ENCODE data around the gene ENO3.
"Not testable (repeated sequence)": the region's sequence is repeated elsewhere in the genome, so short reads cannot be mapped to it uniquely, and the experiment has no call there.

ENO3 gene

DNA sequence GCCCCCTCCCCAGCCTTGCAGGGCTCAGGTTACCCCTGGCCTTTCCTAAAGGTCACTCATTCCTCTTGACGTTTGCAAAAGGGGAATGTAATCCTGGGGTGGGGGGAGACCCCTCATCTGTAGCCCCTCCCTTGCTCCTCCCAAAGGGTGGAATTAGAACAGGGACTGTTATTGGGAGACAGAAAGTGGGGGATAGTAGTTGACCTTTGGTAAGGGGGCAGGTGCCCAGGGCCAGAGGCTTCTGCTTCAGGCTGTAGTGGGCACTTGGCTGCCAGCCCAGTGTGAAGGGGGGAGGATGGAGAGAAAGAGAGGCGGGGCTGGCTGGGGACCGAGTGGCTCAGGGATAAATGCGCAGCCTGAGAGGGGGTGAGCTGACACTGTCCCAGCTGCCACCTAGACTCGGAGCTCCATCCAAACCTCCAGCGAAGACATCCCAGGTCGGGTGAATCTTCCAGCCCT, at the start of gene ENO3:
Gene ENO3, plus strand, starts transcription at position 374 of the 459 bp plus-strand sequence. CDS start 711 bp downstream, outside the sequence.
- DNase-seq (ENCODE audit: low spot score): no peak

DNA sequence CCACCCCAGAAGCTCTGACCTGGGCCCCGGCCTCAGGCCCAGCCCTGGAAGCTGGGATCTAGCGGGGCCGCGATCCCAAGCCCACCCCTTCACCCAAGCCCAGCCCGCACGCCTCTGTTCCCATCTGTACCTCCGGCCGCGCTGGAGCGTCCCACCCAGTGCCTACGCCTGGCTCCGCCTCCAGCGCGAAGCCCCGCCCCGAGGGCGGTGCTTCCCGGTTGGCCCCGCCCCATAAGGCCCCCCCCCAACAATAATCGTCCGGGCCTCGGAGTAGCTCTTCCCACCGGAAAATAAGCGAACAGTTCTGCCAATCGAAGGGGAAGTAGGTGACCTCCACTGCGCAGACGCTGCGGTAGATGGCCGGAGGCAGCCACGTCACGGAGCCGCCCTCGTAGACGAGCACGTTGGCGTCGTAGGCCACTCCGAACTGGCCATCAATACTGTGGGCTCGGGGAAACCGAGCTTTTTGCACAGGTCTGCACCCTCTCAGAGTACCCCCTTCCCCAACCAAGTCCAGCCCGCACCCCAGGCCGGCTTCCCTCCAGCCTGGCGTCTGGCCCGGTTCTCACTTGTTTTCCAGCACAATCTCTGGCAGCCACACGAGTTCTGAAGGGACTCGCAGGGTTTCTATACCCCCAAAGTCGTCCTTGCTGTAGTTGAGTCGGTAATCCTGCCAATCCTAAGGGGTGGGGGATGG, 49.1 kb upstream of the ENO3 start:
- peak; percentile 87 for DNase-seq (ENCODE audit: low spot score)

DNA sequence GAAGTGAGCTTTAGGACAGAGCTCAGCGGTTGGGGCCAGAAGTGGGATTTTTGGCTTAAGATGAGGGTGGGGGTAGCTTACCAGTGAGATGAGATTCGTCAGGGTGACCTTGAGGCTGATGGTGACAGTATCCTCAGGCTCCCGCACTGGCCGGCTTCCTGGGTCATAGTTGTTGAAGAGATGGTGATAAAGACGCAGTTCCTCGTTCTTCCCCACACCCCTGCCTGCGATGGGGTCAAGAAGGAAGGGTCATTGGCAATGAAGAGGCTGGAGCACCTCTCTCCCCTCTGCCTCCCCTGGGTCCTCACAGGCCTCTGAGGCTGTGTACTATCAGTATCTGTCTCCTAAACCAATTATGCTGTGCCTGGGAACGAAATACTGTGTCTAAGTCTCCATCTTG, 48.4 kb upstream of the ENO3 start:
- no peak for DNase-seq (ENCODE audit: low spot score)

GRCh38 chr17:4903051-4903818, 47.7 kb upstream of the ENO3 start, which contains the start of gene CHRNE:
TSS of gene CHRNE (minus strand) at chr17:4903098. CDS start at chr17:4903063, 35 bp downstream.
- DNase-seq (ENCODE audit: low spot score): no peak

DNA sequence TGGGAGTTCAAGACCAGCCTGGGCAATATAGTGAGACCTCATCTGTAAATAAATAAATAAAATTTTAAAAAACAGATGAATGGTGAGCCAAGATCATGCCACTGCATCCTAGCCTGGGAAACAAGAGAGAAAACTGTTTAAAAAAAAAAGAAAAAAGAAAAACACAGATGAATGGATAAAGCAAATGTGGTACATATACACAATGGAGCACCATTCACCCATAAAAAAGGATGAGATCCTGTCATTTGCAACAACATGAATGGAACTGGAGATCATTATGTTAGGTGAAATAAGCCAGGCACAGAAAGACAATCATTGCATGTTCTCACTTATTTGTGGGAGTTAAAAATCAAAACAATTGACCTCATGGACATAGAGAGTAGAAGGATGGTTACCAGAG, 44.3 kb upstream of the ENO3 start:
- not testable (repeated sequence) for DNase-seq (ENCODE audit: low spot score)

DNA sequence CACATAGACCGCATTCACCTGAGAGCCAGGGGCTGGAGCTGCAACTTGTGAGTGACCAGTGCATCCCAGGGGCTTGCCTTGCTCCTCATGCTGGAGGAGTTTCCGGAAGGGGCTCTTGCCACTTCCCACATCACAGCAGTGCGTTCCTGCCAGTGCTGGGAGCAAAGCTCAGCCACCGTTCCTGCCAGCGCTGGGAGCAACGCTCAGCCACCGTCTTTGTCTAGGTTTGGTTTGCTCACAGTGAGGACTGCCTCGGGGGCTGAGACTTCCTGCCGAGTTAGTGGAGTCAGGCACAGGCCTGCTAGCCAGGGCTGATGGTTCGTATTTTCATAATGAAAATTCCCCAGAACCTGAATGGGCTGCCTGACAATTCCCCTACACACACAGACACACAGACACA, 42.6 kb upstream of the ENO3 start:
- DNase-seq (ENCODE audit: low spot score): no peak

GRCh38 chr17:4908711-4909496, 42.0 kb upstream of the ENO3 start:
- DNase-seq (ENCODE audit: low spot score): peak; percentile 91

DNA sequence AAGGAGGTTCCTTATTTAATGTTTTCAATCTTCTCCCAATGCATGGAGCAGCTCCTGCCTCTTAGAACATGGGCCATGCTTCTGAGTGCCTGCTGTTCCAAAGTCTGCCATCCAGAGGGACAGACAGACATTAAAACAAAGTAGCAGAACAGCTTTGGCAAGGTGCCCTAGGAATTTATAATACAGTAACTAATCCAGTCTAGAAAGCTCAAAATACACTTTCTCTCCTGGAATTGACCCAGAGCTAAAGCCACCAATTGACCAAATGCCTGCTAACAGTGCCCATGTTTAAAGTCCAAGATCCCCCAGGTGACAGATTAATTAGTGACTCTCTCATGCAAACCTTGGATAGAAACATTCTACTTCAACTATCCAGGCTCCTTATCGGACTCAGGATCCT, 36.9 kb upstream of the ENO3 start:
- DNase-seq (ENCODE audit: low spot score): no peak

- not testable (repeated sequence) for DNase-seq (ENCODE audit: low spot score)
These were observed 36.4 kb upstream of the ENO3 start for GRCh38 chr17:4914551-4914950.

DNA sequence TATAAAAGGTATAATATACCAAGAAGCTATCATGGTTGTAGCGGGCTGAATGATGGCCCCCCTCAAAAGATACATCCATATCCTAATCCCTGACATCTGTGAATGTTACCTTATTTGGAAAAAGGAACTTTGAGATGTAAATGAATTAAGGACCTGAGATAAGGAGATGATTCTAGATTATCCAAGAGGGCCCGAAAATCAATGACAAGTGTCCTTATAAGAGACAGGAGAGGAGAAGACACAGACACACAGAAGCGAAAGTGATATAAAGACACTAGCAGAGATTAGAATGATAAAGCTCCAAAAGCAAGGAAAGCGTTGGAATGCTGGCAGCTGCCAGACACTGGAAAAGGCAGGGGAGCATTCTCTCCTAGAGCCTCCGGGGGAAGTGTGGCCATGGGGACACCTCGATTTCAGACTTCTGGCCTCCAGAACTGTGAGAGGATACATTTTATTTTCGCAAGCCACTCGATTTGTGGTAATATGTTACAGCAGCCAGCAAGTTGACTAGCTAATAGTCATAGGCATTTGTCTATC, 31.3 kb upstream of the ENO3 start:
- DNase-seq (ENCODE audit: low spot score): no peak

DNA sequence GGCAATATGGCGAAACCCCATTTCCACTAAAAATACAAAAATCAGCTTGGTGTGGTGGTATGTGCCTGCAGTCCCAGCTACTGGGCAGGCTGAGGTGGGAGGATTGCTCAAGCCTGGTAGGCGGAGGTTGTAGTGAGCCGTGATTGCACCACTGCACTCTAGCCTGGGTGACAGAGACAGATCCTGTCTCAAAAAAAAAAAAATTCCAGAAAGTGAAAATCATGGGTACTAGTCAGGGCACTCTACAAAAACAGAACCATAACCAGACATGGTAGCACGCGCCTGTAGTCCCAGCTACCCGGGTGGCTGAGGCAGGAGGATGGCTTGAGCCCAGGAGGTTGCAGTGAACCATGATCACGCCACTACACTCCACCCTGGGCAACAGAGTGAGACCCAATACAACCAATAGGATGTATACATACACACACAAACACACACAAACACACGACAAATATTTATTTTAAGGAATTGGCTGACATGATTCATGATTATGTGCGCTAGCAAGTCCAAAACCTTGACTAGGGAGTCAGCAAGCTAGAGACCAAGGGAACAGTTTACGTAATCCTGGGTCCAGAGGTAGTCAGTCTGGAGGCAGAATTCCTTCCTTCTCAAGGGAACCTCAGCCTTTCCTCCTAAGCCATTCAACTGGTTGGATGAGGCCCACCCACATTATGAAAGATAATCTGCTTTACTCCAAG, 30.4 kb upstream of the ENO3 start:
- DNase-seq (ENCODE audit: low spot score): no peak

DNA sequence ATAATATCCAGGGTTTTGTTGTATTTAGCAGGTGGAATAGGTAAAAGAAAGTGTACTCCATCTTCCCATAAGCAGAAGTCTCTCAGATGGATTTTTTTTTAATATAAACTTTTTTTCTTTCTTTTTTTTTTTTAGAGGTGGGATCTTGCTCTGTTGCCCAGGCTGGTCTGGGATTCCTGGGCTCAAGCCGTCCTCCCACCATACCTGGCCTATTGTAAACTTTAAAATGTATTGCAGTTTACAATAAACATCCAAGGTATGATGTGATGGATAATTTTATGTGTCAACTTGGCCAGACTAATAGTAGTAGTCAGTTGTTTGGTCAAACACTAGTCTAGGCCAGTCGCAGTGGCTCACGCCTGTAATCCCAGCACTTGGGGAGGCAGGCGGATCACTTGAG, 29.6 kb upstream of the ENO3 start:
- DNase-seq (ENCODE audit: low spot score): no peak

- DNase-seq (ENCODE audit: low spot score): not testable (repeated sequence)
These were observed 24.2 kb upstream of the ENO3 start for GRCh38 chr17:4926577-4927335.

GRCh38 chr17:4928881-4929280, 22.0 kb upstream of the ENO3 start:
- no peak for DNase-seq (ENCODE audit: low spot score)

GRCh38 chr17:4931963-4932362, 19.0 kb upstream of the ENO3 start, which contains the start of gene GP1BA:
TSS of gene GP1BA (plus strand) at chr17:4932277. CDS start at chr17:4932605, 328 bp downstream.
- DNase-seq (ENCODE audit: low spot score): no peak

GRCh38 chr17:4932756-4933155, 18.2 kb upstream of the ENO3 start:
- no peak for DNase-seq (ENCODE audit: low spot score)

- DNase-seq (ENCODE audit: low spot score): no peak
These were observed 17.3 kb upstream of the ENO3 start for GRCh38 chr17:4933646-4934045.

GRCh38 chr17:4934173-4934979, 16.5 kb upstream of the ENO3 start:
- no peak for DNase-seq (ENCODE audit: low spot score)

GRCh38 chr17:4935650-4936049, 15.3 kb upstream of the ENO3 start:
- no peak for DNase-seq (ENCODE audit: low spot score)

DNA sequence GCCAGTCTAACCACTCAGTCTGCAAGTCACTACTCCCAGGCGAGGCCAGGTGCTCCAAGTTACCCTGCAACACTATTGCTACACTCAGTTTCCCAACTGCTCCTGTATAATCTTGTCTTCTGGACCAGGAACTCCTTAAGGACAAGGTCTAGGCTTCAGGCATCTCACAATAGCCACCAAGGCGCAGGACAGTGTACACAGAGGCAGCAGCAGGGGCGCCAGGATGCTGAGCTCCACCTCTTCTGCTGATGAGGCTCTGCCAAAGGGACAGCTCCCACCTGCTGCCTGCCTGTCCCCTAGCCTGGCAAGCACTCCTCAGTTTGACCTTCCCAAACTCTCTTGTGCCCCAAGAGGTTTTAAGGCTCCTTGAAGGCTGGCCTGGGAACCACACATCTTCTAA, 14.5 kb upstream of the ENO3 start:
- DNase-seq (ENCODE audit: low spot score): no peak

Measured in left forelimb (tissue), 1 donor.